Epithelial cell of proximal tubule (primary cell): ENCODE data around the gene PCSK1N. TPM values are rescaled to one million over a fixed set of nuclear protein-coding genes. Genes with fewer than 3 reads are reported as not detected.

Experiments
- DNase-seq: peaks from one replicate; pipeline ENCODE4 v3.0.0-alpha.2; 2011; ENCODE audit warnings: low read depth
- H3K4me3 ChIP-seq: 2 replicates; pipeline ENCODE4 v1.5.1; 2011; ENCODE audit warnings: low read depth, mild to moderate bottlenecking, low read length
- total RNA-seq: library from RNA; depleted of rRNA; stranded (reverse); fragments of >200 nt; gene quantifications from 2 replicates; pipeline ENCODE4 v1.2.3, GENCODE V29; 2015
- TF ChIP-seq, protein P1 (sequence below): conservative IDR thresholded peaks from 2 replicates; pipeline ENCODE4 v1.5.1; 2012; ENCODE audit warnings: low read depth, mild to moderate bottlenecking, low read length

The PCSK1N gene
- total RNA-seq, 1 donor from 2014 or later, result 19.3 TPM

DNA sequence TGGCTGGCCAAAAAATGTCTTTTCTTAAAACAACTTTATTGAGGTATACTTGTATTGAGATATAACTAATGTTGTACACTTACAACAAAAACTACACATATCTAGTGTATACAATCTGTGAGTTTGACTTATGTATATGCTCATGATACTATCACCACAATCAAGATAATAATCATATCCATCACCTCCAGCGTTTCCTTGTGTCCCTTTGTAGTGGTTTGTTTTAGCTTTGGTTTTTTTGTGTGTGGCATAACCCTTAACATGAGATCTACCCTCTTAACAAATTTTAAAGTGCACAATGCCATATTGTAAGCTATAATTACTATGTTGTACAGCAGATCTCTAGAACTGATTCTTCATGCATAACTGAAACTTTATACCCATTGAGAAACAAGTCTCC, 13.4 kb upstream of the PCSK1N start:
- DNase-seq, result no peak
- H3K4me3 ChIP-seq, result no peak overlapping the region
- TF ChIP-seq, protein P1, sequence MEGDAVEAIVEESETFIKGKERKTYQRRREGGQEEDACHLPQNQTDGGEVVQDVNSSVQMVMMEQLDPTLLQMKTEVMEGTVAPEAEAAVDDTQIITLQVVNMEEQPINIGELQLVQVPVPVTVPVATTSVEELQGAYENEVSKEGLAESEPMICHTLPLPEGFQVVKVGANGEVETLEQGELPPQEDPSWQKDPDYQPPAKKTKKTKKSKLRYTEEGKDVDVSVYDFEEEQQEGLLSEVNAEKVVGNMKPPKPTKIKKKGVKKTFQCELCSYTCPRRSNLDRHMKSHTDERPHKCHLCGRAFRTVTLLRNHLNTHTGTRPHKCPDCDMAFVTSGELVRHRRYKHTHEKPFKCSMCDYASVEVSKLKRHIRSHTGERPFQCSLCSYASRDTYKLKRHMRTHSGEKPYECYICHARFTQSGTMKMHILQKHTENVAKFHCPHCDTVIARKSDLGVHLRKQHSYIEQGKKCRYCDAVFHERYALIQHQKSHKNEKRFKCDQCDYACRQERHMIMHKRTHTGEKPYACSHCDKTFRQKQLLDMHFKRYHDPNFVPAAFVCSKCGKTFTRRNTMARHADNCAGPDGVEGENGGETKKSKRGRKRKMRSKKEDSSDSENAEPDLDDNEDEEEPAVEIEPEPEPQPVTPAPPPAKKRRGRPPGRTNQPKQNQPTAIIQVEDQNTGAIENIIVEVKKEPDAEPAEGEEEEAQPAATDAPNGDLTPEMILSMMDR, result no peak

GRCh38 chrX:48839686-48840085, 4.3 kb upstream of the PCSK1N start:
- H3K4me3 ChIP-seq, result no peak overlapping the region
- TF ChIP-seq, protein P1, result no peak
- DNase-seq, result no peak

DNA sequence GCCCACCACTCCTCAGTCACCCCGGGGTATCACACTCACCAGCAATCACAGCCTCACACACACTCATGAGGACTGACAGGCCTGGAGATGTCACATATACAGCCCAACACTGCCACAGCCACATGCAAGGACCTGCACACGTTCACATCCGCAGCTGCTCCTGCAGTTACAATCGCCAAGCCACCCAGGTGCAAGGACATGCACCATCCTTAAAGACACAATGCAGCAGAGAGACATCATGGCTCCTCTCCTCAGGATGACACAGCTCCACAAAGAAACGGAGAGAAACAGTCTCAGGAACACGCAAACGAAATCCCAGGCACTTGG, 1.1 kb downstream of the PCSK1N start:
- TF ChIP-seq, protein P1, result no peak
- DNase-seq, result no peak
- H3K4me3 ChIP-seq, result peak overlapping the region; percentile 50

GRCh38 chrX:48833542-48834138, 1.8 kb downstream of the PCSK1N start:
- TF ChIP-seq, protein P1, result peak; percentile 9
- no peak for DNase-seq
- no peak overlapping the region for H3K4me3 ChIP-seq

- TF ChIP-seq, protein P1, result no peak
- no peak for DNase-seq
- no peak overlapping the region for H3K4me3 ChIP-seq
Observed at GRCh38 chrX:48831909-48832291, 3.5 kb downstream of the PCSK1N start.

DNA sequence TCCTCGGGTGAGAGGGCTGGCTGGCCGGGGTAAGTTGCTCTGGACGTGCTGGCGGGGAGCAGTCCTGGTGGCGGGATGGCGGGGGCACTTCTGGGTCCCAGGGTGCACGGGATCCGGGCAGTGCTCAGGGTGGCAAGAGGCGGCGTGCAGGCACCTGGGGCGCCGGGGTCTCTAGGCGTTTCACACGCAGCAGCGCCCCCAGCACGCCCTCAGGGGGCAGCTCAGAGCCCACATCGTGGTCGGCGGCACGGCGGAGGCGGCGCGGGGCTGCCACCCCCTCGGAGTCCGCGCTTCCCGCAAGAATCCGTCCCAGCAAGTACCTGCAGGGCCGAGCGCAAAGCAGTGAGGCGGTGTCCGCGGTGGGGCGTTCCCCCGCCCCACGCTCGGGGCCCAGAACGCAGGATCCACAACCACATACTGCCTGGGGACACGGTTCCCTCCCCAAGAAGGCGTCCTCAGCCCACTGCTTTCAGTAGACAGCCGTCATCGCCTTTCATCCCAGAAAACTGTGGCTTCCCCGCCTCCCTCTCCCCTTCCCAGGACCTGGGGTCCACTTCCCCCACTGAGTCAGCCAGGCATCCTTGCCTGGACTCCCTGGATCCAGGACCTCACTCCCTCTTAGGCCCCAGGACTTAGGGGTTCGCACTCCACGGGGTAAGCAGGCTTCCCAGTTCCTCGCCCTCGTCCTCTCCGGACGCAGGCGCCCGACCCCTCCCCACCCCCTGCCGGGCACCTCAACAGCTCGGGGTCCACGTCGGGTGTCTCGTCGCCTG, 4.1 kb downstream of the PCSK1N start:
- TF ChIP-seq, protein P1, result no peak
- H3K4me3 ChIP-seq, result no peak overlapping the region
- no peak for DNase-seq

- no peak overlapping the region for H3K4me3 ChIP-seq
- DNase-seq, result no peak
- TF ChIP-seq, protein P1, result no peak
Observed at GRCh38 chrX:48829016-48829735, 6.2 kb downstream of the PCSK1N start.
